ENCODE results near the gene SERPING1.

DNA sequence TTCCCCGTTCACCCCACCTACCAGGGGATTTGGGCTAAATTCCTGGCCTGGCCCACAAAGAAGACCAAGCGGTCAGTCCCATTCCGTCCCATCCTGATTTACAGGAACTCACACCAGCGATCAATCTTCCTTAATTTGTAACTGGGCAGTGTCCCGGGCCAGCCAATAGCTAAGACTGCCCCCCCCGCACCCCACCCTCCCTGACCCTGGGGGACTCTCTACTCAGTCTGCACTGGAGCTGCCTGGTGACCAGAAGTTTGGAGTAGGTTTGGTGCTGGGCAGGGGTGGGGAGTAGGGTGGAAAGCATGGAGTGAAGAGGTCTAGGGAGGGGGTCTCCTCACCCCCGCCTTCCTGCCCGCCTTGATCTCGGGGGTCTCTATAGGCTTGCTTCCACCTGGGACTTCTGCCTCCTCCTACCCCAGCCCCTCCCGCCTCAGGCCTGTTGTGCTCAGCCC lies at the start of gene SERPING1:
- TF ChIP-seq, protein P1, sequence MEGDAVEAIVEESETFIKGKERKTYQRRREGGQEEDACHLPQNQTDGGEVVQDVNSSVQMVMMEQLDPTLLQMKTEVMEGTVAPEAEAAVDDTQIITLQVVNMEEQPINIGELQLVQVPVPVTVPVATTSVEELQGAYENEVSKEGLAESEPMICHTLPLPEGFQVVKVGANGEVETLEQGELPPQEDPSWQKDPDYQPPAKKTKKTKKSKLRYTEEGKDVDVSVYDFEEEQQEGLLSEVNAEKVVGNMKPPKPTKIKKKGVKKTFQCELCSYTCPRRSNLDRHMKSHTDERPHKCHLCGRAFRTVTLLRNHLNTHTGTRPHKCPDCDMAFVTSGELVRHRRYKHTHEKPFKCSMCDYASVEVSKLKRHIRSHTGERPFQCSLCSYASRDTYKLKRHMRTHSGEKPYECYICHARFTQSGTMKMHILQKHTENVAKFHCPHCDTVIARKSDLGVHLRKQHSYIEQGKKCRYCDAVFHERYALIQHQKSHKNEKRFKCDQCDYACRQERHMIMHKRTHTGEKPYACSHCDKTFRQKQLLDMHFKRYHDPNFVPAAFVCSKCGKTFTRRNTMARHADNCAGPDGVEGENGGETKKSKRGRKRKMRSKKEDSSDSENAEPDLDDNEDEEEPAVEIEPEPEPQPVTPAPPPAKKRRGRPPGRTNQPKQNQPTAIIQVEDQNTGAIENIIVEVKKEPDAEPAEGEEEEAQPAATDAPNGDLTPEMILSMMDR (conservative IDR thresholded peaks at IDR 0.05 in 1 of 2, IDR thresholded peaks at IDR 0.05 in 1 of 2; ENCODE audit: extremely low read depth in 1 of 2, insufficient read depth in 1 of 2, low read depth in 1 of 2, low read length in 2 of 2), result no peak
- TF ChIP-seq EZH2 (IDR thresholded peaks at IDR 0.05; ENCODE audit: borderline replicate concordance, low read length), result no peak
